ENCODE data around the gene ACAD10. TPM values are rescaled to one million over a fixed set of nuclear protein-coding genes. Genes with fewer than 3 reads are reported as not detected.

Gene ACAD10
- total RNA-seq, 1 experiment from 2014 or later, result 25.3 TPM

GRCh38 chr12:111643427-111643826, 42.4 kb upstream of the ACAD10 start:
- Histone ChIP-seq H3K4me3 (replicated peaks in 1 of 2; ENCODE audit: low read depth in 1 of 2, low read length in 2 of 2) (no peak overlapping the region), H3K27ac (ENCODE audit: low read depth, low read length) (no peak overlapping the region), H3K79me2 (ENCODE audit: insufficient read depth, low read length) (no peaks in the 10 kb centered on the region), H3K9me3 (ENCODE audit: control insufficient read depth in 1 of 2, insufficient read depth in 1 of 2, low read depth in 1 of 2, low read length in 2 of 2) (no peaks in the 10 kb centered on the region), H4K20me1 (ENCODE audit: insufficient read depth) (no peaks in the 10 kb centered on the region), H2AFZ (ENCODE audit: low read depth, low read length, poor library complexity, severe bottlenecking) (no peak overlapping the region), H3K9ac (ENCODE audit: low read length) (no peak overlapping the region), H3K27me3 (ENCODE audit: insufficient read depth, low read length) (no peaks in the 10 kb centered on the region), H3K4me2 (ENCODE audit: low read length) (no peak overlapping the region), H3K9me2 (ENCODE audit: insufficient read depth) (no peaks in the 10 kb centered on the region), H3K4me1 (ENCODE audit: control insufficient read depth in 1 of 2, insufficient read depth in 2 of 2, low read length in 2 of 2) (peaks cover 0 to 8% of the 10 kb centered on the region in 2 experiments; a peak in 2 of 4 replicates), H3K36me3 (ENCODE audit: control insufficient read depth in 1 of 2, insufficient read depth in 2 of 2, low read length in 2 of 2) (peaks cover 5 to 12% of the 10 kb centered on the region in 2 experiments; a peak in 2 of 4 replicates)
- CTCF ChIA-PET, result no interaction called here
- no peak for ATAC-seq
- RAD21 ChIA-PET (ENCODE audit: low non-redundant PET in 1 of 2, low total read pairs in 2 of 2, uncharacterized antibody in 2 of 2, unreplicated experiment in 2 of 2), result no interaction called here
- no TSS peak for BruUV-seq (replicated peaks)
- intact Hi-C loops (cut with micrococcal nuclease), result no loop called here
- POLR2A ChIA-PET, result no interaction called here
- no peak for DNase-seq (ENCODE audit: low read depth, low spot score)
- TF ChIP-seq POLR2AphosphoS5 (IDR thresholded peaks at IDR 0.05; ENCODE audit: low read depth, low read length) (no peak), EGR1 (IDR thresholded peaks at IDR 0.05; ENCODE audit: low read depth) (no peak), YY1 (IDR thresholded peaks at IDR 0.05; ENCODE audit: extremely low read depth, insufficient replicate concordance, low read depth, low read length) (no peak), MAX (IDR thresholded peaks at IDR 0.05) (no peak), ATF3 (IDR thresholded peaks at IDR 0.05) (no peak), CEBPB (IDR thresholded peaks at IDR 0.05; ENCODE audit: low read depth) (no peak), FOSL1 (IDR thresholded peaks at IDR 0.05; ENCODE audit: low read depth) (no peak), SP1 (IDR thresholded peaks at IDR 0.05; ENCODE audit: low read depth) (no peak), ZNF274 (IDR thresholded peaks at IDR 0.05; ENCODE audit: low read depth, low read length) (no peak), JUND (IDR thresholded peaks at IDR 0.05) (no peak), TCF7L2 (IDR thresholded peaks at IDR 0.05; ENCODE audit: borderline replicate concordance, extremely low read depth, insufficient read depth, insufficient read length) (no peak)

- no peak for DNase-seq (ENCODE audit: low read depth, low spot score)
- RAD21 ChIA-PET (ENCODE audit: low non-redundant PET in 1 of 2, low total read pairs in 2 of 2, uncharacterized antibody in 2 of 2, unreplicated experiment in 2 of 2), result no interaction called here
- H3K79me2 ChIP-seq (ENCODE audit: insufficient read depth, low read length), result no peaks in the 10 kb centered on the region
- no peak overlapping the region for H3K9ac ChIP-seq (ENCODE audit: low read length)
- POLR2A ChIA-PET, result no interaction called here
- BruUV-seq (replicated peaks), result no TSS peak
- H3K36me3 ChIP-seq (ENCODE audit: control insufficient read depth in 1 of 2, insufficient read depth in 2 of 2, low read length in 2 of 2), result peaks cover 12 to 16% of the 10 kb centered on the region in 2 experiments; a peak in 3 of 4 replicates
- H2AFZ ChIP-seq (ENCODE audit: low read depth, low read length, poor library complexity, severe bottlenecking), result no peak overlapping the region
- H3K27ac ChIP-seq (ENCODE audit: low read depth, low read length), result no peak overlapping the region; the same call in 1 of the 2 replicates
- intact Hi-C loops (cut with micrococcal nuclease), result no loop called here
- no peak overlapping the region for H3K4me3 ChIP-seq (replicated peaks in 1 of 2; ENCODE audit: low read depth in 1 of 2, low read length in 2 of 2)
- peak; percentile 52; the same call in 1 of the 2 replicates for ATAC-seq
- H3K4me2 ChIP-seq (ENCODE audit: low read length), result 0 out of 2 replicates have a peak overlapping the region, but pooled peaks have one; percentile 7
- no peaks in the 10 kb centered on the region for H4K20me1 ChIP-seq (ENCODE audit: insufficient read depth)
- peaks cover 0 to 8% of the 10 kb centered on the region in 2 experiments; a peak in 2 of 4 replicates for H3K4me1 ChIP-seq (ENCODE audit: control insufficient read depth in 1 of 2, insufficient read depth in 2 of 2, low read length in 2 of 2)
- H3K9me3 ChIP-seq (ENCODE audit: control insufficient read depth in 1 of 2, insufficient read depth in 1 of 2, low read depth in 1 of 2, low read length in 2 of 2), result no peaks in the 10 kb centered on the region
- no peaks in the 10 kb centered on the region for H3K27me3 ChIP-seq (ENCODE audit: insufficient read depth, low read length)
- CTCF ChIA-PET, result no interaction called here
- H3K9me2 ChIP-seq (ENCODE audit: insufficient read depth), result no peaks in the 10 kb centered on the region
- TF ChIP-seq POLR2A (IDR thresholded peaks at IDR 0.05; ENCODE audit: borderline replicate concordance, extremely low read depth, insufficient read depth, insufficient read length) (no peak), TCF7L2 (IDR thresholded peaks at IDR 0.05; ENCODE audit: borderline replicate concordance, extremely low read depth, insufficient read depth, insufficient read length) (no peak), ZNF274 (IDR thresholded peaks at IDR 0.05; ENCODE audit: low read depth, low read length) (no peak), JUND (IDR thresholded peaks at IDR 0.05) (no peak), REST (IDR thresholded peaks at IDR 0.05; ENCODE audit: low read depth) (no peak), MAX (IDR thresholded peaks at IDR 0.05) (no peak), POLR2AphosphoS5 (IDR thresholded peaks at IDR 0.05; ENCODE audit: low read depth, low read length) (no peak), CEBPB (IDR thresholded peaks at IDR 0.05; ENCODE audit: low read depth) (no peak), EGR1 (IDR thresholded peaks at IDR 0.05; ENCODE audit: low read depth) (no peak), ZFX (IDR thresholded peaks at IDR 0.05) (no peak)
Measured at GRCh38 chr12:111645433-111645832, 40.4 kb upstream of the ACAD10 start.

All from HCT116 (cell line).